Fibroblast of lung (primary cell): ENCODE results near the gene GNB5.

Experiments used
- CTCF ChIP-seq, 2 donors: IDR thresholded peaks in 1 of 2; conservative IDR thresholded peaks in 1 of 2; 1 replicate in 1 of 2; 2 replicates in 1 of 2; pipeline ENCODE4 v1.5.1; 2011 to 2012; ENCODE audit warnings: low read length in 2 of 2, control low read depth in 1 of 2, inconsistent platforms in 1 of 2, low read depth in 1 of 2, mild to moderate bottlenecking in 1 of 2
- EZH2 ChIP-seq: IDR thresholded peaks from 2 replicates; pipeline ENCODE4 v1.5.1; 2012; ENCODE audit warnings: low read length, control low read depth, mild to moderate bottlenecking; ENCODE audit errors: missing control alignments

GRCh38 chr15:52086011-52086786 is 105.0 kb downstream of the GNB5 start:
- TF ChIP-seq CTCF (conservative IDR thresholded peaks at IDR 0.05 in 1 of 2, IDR thresholded peaks at IDR 0.05 in 1 of 2; ENCODE audit: low read depth in 1 of 2, low read length in 2 of 2) (no peak), EZH2 (no peak)
